AG09309 (cell line): Measurements from ENCODE around the gene F2.

Experiments
- DNase-seq: peaks from one replicate; pipeline ENCODE4 v3.0.0-alpha.2; 2010; ENCODE audit warnings: low read depth
- H3K4me3 ChIP-seq: 2 replicates; pipeline ENCODE4 v1.5.1; 2011; ENCODE audit warnings: mild to moderate bottlenecking, low read depth, low read length, moderate library complexity; ENCODE audit not compliant: control insufficient read depth
- CTCF ChIP-seq: IDR thresholded peaks from 2 replicates; pipeline ENCODE4 v1.5.1; 2011; ENCODE audit warnings: mild to moderate bottlenecking, low read depth, low read length, inconsistent platforms; ENCODE audit not compliant: insufficient read depth, control insufficient read depth; ENCODE audit errors: missing control alignments

The F2 gene

GRCh38 chr11:46743693-46744339 lies 24.8 kb downstream of the F2 start:
- TF ChIP-seq CTCF: no peak
- H3K4me3 ChIP-seq: no peak overlapping the region
- DNase-seq: no peak

- no peak for TF ChIP-seq CTCF
- no peak for DNase-seq
- H3K4me3 ChIP-seq: no peak overlapping the region
Measured at GRCh38 chr11:46745328-46745727, 26.3 kb downstream of the F2 start.

GRCh38 chr11:46745995-46746394 lies 27.0 kb downstream of the F2 start:
- no peak for TF ChIP-seq CTCF
- H3K4me3 ChIP-seq: no peak overlapping the region
- no peak for DNase-seq

- no peak for DNase-seq
- no peak overlapping the region for H3K4me3 ChIP-seq
- TF ChIP-seq CTCF: no peak
Measured at GRCh38 chr11:46747150-46747549, 28.1 kb downstream of the F2 start.

- TF ChIP-seq CTCF: no peak
- DNase-seq: no peak
- no peak overlapping the region for H3K4me3 ChIP-seq
Measured at GRCh38 chr11:46755962-46756361, 36.9 kb downstream of the F2 start.

GRCh38 chr11:46759196-46759595 lies 40.2 kb downstream of the F2 start:
- DNase-seq: no peak
- H3K4me3 ChIP-seq: no peak overlapping the region
- no peak for TF ChIP-seq CTCF
